GM12878 (cell line): ENCODE results near the gene PLPP7. TPM values are rescaled to one million over a fixed set of nuclear protein-coding genes. Genes with fewer than 3 reads are reported as not detected.
A peak's percentile ranks its signal among the peaks of the same experiment; 100 is the strongest.

ENCODE experiments used
- ATAC-seq: fragments of 200-7000 bp; cut with Tn5 transposase; 3 replicates; pipeline ENCODE4 v1.9.1; 2020; ENCODE audit warnings: mild to moderate bottlenecking, moderate library complexity
- BruUV-seq: library from RNA; stranded (reverse); fragments of 400-500 nt; replicated peaks from 2 replicates; lab custom pipeline; 2021; lab: Mats Ljungman, UMichigan
- CTCF ChIA-PET: fragments of 300-600 bp; sonication (Branson Sonifier 250); formaldehyde crosslinking; extraction: SDS; loops from one replicate; lab custom pipeline; 2021; ENCODE audit warnings: inconsistent platforms; lab: Yijun Ruan, JAX
- POLR2A ChIA-PET: fragments of 350-600 bp; formaldehyde crosslinking; extraction: SDS; loops from one replicate; lab custom pipeline; 2021; ENCODE audit warnings: inconsistent platforms; lab: Charles Lee
- RAD21 ChIA-PET: fragments of 300-600 bp; sonication (Branson Sonifier 250); formaldehyde crosslinking; loops from one replicate; lab custom pipeline; 2023; ENCODE audit warnings: antibody characterized with exemption; ENCODE audit not compliant: unreplicated experiment; lab: Charles Lee
- SMC1A ChIA-PET: fragments of 300-600 bp; sonication (Branson Sonifier 250); formaldehyde crosslinking; loops from one replicate; lab custom pipeline; 2023; ENCODE audit not compliant: unreplicated experiment, uncharacterized antibody; lab: Charles Lee
- DNase-seq: peaks from one replicate; pipeline ENCODE4 v3.0.0-alpha.2; 2011; ENCODE audit warnings: low read depth, low spot score
- FAIRE-seq: peaks from 3 replicates; lab custom pipeline; 2011; peaks lifted over from hg19 to GRCh38; lab: Jason Lieb, UNC
- H2AFZ ChIP-seq: 2 replicates; pipeline ENCODE4 v1.6.0; 2011; ENCODE audit warnings: low read depth, low read length, control low read depth; ENCODE audit not compliant: control insufficient read depth
- H3K27ac ChIP-seq: 2 replicates; pipeline ENCODE4 v1.5.1; 2011; ENCODE audit warnings: control low read depth; ENCODE audit not compliant: control insufficient read depth, insufficient read depth
- H3K27me3 ChIP-seq, 2 experiments: replicated peaks in 1 of 2; 2 replicates each; pipeline versions ENCODE4 v1.6.0 to v1.6.1; 2011; ENCODE audit warnings: low read length in 1 of 2; ENCODE audit not compliant: control insufficient read depth in 2 of 2, insufficient read depth in 2 of 2
- H3K36me3 ChIP-seq, 2 experiments: 2 replicates each; pipeline ENCODE4 v1.5.1; 2011; ENCODE audit warnings: low read length in 1 of 2; ENCODE audit not compliant: control insufficient read depth in 2 of 2, insufficient read depth in 2 of 2
- H3K4me1 ChIP-seq: 2 replicates; pipeline ENCODE4 v1.6.1; 2011; ENCODE audit warnings: mild to moderate bottlenecking, low read length, moderate library complexity, mixed read lengths; ENCODE audit not compliant: control insufficient read depth, insufficient read depth
- H3K4me2 ChIP-seq: 2 replicates; pipeline ENCODE4 v1.6.0; 2011; ENCODE audit warnings: control low read depth; ENCODE audit not compliant: control insufficient read depth, insufficient read depth
- H3K4me3 ChIP-seq: fragments of 200-600 bp; sonication (generic); 2 replicates; pipeline ENCODE4 v1.5.1; 2016
- H3K79me2 ChIP-seq: 2 replicates; pipeline ENCODE4 v1.6.0; 2011; ENCODE audit warnings: low read length; ENCODE audit not compliant: control insufficient read depth, insufficient read depth
- H3K9ac ChIP-seq: 2 replicates; pipeline ENCODE4 v1.8.0; 2011; ENCODE audit warnings: low read length, control low read depth, mixed read lengths; ENCODE audit not compliant: control insufficient read depth, insufficient read depth
- H3K9me3 ChIP-seq: replicated peaks from 3 replicates; pipeline ENCODE4 v1.5.1; 2011; ENCODE audit warnings: mild to moderate bottlenecking, low read length; ENCODE audit not compliant: control insufficient read depth, insufficient read depth
- H4K20me1 ChIP-seq: 2 replicates; pipeline ENCODE4 v1.6.0; 2011; ENCODE audit not compliant: control insufficient read depth, insufficient read depth
- BHLHE40 ChIP-seq, 2 experiments: fragments of 450-650 bp in 1 of 2; IDR thresholded peaks; 2 replicates each; pipeline ENCODE4 v1.6.1; 2011 to 2017; ENCODE audit warnings: low read depth in 2 of 2, borderline replicate concordance in 1 of 2, improper control_type of control experiment in 1 of 2, low read length in 1 of 2, mild to moderate bottlenecking in 1 of 2
- CBX5 ChIP-seq: sonication (generic); IDR thresholded peaks from 2 replicates; pipeline ENCODE4 v1.6.1; 2016; ENCODE audit warnings: low read depth, moderate library complexity, mild to moderate bottlenecking, inconsistent platforms
- CHD4 ChIP-seq: fragments of 200-600 bp; sonication (generic); IDR thresholded peaks from 2 replicates; pipeline ENCODE4 v1.6.1; 2016; ENCODE audit warnings: mild to moderate bottlenecking
- FOS ChIP-seq: IDR thresholded peaks from 3 replicates; pipeline ENCODE4 v1.6.1; 2011; ENCODE audit warnings: borderline replicate concordance; ENCODE audit not compliant: insufficient read length; ENCODE audit errors: extremely low read depth
- HDGF ChIP-seq: fragments of 450-650 bp; IDR thresholded peaks from 2 replicates; pipeline ENCODE4 v1.6.1; 2016; ENCODE audit warnings: antibody characterized with exemption
- KAT2A ChIP-seq: conservative IDR thresholded peaks from 2 replicates; pipeline ENCODE4 v1.6.1; 2011; ENCODE audit warnings: low read depth, low read length; ENCODE audit not compliant: control insufficient read depth
- NFYB ChIP-seq: IDR thresholded peaks from 2 replicates; pipeline ENCODE4 v1.6.1; 2011; ENCODE audit warnings: low read depth, mild to moderate bottlenecking, low read length, improper control_type of control experiment, moderate library complexity; ENCODE audit not compliant: insufficient read depth
- NR2C1 ChIP-seq: fragments of 450-650 bp; IDR thresholded peaks from 2 replicates; pipeline ENCODE4 v1.6.1; 2017; ENCODE audit warnings: antibody characterized with exemption, mild to moderate bottlenecking, moderate library complexity
- PAX5 ChIP-seq: IDR thresholded peaks from 2 replicates; pipeline ENCODE4 v1.6.1; 2011; ENCODE audit warnings: low read depth, low read length, borderline replicate concordance
- SMARCA5 ChIP-seq: fragments of 450-650 bp; IDR thresholded peaks from 2 replicates; pipeline ENCODE4 v1.6.1; 2017; ENCODE audit warnings: mild to moderate bottlenecking
- SPI1 ChIP-seq: IDR thresholded peaks from 2 replicates; pipeline ENCODE4 v1.6.1; 2011; ENCODE audit warnings: low read depth, mild to moderate bottlenecking, low read length, moderate library complexity, borderline replicate concordance; ENCODE audit not compliant: insufficient read depth
- TAF1 ChIP-seq: IDR thresholded peaks from 2 replicates; pipeline ENCODE4 v1.6.1; 2011; ENCODE audit warnings: mild to moderate bottlenecking, low read depth, low read length, borderline replicate concordance
- ZBED1 ChIP-seq: IDR thresholded peaks from 2 replicates; pipeline ENCODE4 v1.6.1; 2016; ENCODE audit warnings: borderline replicate concordance
- ZNF207 ChIP-seq: fragments of 450-650 bp; IDR thresholded peaks from 2 replicates; pipeline ENCODE4 v1.6.1; 2014; ENCODE audit warnings: antibody characterized with exemption, mild to moderate bottlenecking, borderline replicate concordance
- WGBS: methylation state at CpG from one replicate; pipeline ENCODE4 v1.1.6; 2016; ENCODE audit warnings: low lambda C conversion rate; ENCODE audit not compliant: insufficient replicate concordance, insufficient coverage; ENCODE audit errors: missing lambda C conversion rate; 5-methylcytosine and 5-hydroxymethylcytosine counted together
- in situ Hi-C: fragments of 300-500 bp; cut with MboI; formaldehyde crosslinking; loops from 9 replicates; pipeline ENCODE4 v1.14.3; 2018; ENCODE audit warnings: mixed read lengths
- intact Hi-C: fragments of 100-400 bp; cut with micrococcal nuclease; formaldehyde crosslinking; loops from one replicate; pipeline ENCODE4 v1.14.2; 2022; ENCODE audit not compliant: unreplicated experiment
- polyA plus RNA-seq, 11 experiments: library from polyadenylated mRNA; depleted of rRNA in 4 of 11; unstranded in 6 of 11; stranded (reverse) in 5 of 11; fragments of >200 nt; fragmentation: Nextera tagmentation in 4 of 11; fragmentation: Illumina TruSeq in 1 of 11; extraction: Ambion mirVana in 4 of 11; extraction: Trizol in 1 of 11; gene quantifications; 1 replicate in 1 of 11; 2 replicates in 10 of 11; pipeline versions ENCODE4 v1.2.1 to v1.2.3, GENCODE V29; 2011 to 2016; ENCODE audit warnings: inconsistent platforms in 2 of 11, missing spikeins in 2 of 11, low read depth in 1 of 11
- total RNA-seq, 4 experiments: library from RNA; depleted of rRNA in 3 of 4; stranded (reverse); fragments of >200 nt in 3 of 4; fragmentation: Illumina TruSeq in 1 of 4; extraction: Trizol in 1 of 4; gene quantifications; 2 replicates each; pipeline versions ENCODE4 v1.2.1 to v1.2.3, GENCODE V29; 2013 to 2021
- TF ChIP-seq, protein P1 (sequence below): IDR thresholded peaks from 2 replicates; pipeline ENCODE4 v1.6.1; 2012; ENCODE audit warnings: low read depth, low read length, improper control_type of control experiment
- TF ChIP-seq, protein P2 (sequence below): fragments of 450-650 bp; IDR thresholded peaks from 2 replicates; pipeline ENCODE4 v1.6.1; 2017; ENCODE audit warnings: antibody characterized with exemption, mild to moderate bottlenecking, moderate library complexity

PLPP7 gene
- total and polyA plus RNA-seq, 10 of the 15 experiments (the other 5 are each of a cell fraction or from before 2014, with no cell fraction given): 0.05 to 1.0 (median 0.40) TPM; not detected in 3

GRCh38 chr9:131277910-131278701, 11.4 kb upstream of the PLPP7 start:
- Histone ChIP-seq H3K9ac (no peak overlapping the region), H3K27ac (no peak overlapping the region), H3K4me3 (peak overlapping the region; percentile 99; the same call in 1 of the 2 replicates), H3K9me3 (no peaks in the 10 kb centered on the region), H3K79me2 (peaks cover 41% of the 10 kb centered on the region), H3K4me2 (peak overlapping the region; percentile 77; the same call in 1 of the 2 replicates), H2AFZ (peak overlapping the region; percentile 40), H3K36me3 (no peaks in the 10 kb centered on the region), H4K20me1 (no peaks in the 10 kb centered on the region), H3K4me1 (peaks cover 9% of the 10 kb centered on the region; the same call in 1 of the 2 replicates), H3K27me3 (peaks cover 5 to 6% of the 10 kb centered on the region in 2 experiments; a peak in 3 of 4 replicates)
- FAIRE-seq: peak; percentile 62
- ATAC-seq: peak; percentile 37
- ChIA-PET SMC1A (interaction anchor here (1.1 to 1.5 kb wide), 3 partner anchors 15 to 98 kb away, joined by 3 read pairs; no protein-coding TSS in a partner anchor), POLR2A (interaction anchor here (0.6 to 1.4 kb wide), 5 partner anchors 8 to 119 kb away, joined by 3 to 6 read pairs (median 3); no protein-coding TSS in a partner anchor), RAD21 (interaction anchor here (1.2 to 1.6 kb wide), 3 partner anchors 29 to 97 kb away, joined by 4 to 5 read pairs (median 5); no protein-coding TSS in a partner anchor), CTCF (interaction anchor here (0.8 to 2.4 kb wide), 4 partner anchors 22 to 99 kb away, joined by 3 to 10 read pairs (median 8); no protein-coding TSS in a partner anchor)
- intact Hi-C loops: no loop called here
- in situ Hi-C loops: no loop called here
- WGBS: 24% methylated on average over 22 of the region's 59 CpGs
- no TSS peak for BruUV-seq
- DNase-seq: no peak
- TF ChIP-seq, protein P1, sequence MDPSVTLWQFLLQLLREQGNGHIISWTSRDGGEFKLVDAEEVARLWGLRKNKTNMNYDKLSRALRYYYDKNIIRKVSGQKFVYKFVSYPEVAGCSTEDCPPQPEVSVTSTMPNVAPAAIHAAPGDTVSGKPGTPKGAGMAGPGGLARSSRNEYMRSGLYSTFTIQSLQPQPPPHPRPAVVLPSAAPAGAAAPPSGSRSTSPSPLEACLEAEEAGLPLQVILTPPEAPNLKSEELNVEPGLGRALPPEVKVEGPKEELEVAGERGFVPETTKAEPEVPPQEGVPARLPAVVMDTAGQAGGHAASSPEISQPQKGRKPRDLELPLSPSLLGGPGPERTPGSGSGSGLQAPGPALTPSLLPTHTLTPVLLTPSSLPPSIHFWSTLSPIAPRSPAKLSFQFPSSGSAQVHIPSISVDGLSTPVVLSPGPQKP: 0 out of 2 replicates have a peak, but pooled peaks have one; percentile 17
- TF ChIP-seq CBX5: no peak
- TF ChIP-seq BHLHE40 (IDR thresholded peaks at IDR 0.05; ENCODE audit: borderline replicate concordance in 1 of 2, low read depth in 2 of 2, low read length in 1 of 2): no peak
- no peak for TF ChIP-seq KAT2A
- TF ChIP-seq, protein P2, sequence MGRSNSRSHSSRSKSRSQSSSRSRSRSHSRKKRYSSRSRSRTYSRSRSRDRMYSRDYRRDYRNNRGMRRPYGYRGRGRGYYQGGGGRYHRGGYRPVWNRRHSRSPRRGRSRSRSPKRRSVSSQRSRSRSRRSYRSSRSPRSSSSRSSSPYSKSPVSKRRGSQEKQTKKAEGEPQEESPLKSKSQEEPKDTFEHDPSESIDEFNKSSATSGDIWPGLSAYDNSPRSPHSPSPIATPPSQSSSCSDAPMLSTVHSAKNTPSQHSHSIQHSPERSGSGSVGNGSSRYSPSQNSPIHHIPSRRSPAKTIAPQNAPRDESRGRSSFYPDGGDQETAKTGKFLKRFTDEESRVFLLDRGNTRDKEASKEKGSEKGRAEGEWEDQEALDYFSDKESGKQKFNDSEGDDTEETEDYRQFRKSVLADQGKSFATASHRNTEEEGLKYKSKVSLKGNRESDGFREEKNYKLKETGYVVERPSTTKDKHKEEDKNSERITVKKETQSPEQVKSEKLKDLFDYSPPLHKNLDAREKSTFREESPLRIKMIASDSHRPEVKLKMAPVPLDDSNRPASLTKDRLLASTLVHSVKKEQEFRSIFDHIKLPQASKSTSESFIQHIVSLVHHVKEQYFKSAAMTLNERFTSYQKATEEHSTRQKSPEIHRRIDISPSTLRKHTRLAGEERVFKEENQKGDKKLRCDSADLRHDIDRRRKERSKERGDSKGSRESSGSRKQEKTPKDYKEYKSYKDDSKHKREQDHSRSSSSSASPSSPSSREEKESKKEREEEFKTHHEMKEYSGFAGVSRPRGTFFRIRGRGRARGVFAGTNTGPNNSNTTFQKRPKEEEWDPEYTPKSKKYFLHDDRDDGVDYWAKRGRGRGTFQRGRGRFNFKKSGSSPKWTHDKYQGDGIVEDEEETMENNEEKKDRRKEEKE: no peak
- no peak for TF ChIP-seq CHD4
- TF ChIP-seq NR2C1: peak; percentile 87
- no peak for TF ChIP-seq PAX5
- no peak for TF ChIP-seq ZBED1
- no peak for TF ChIP-seq SPI1
- TF ChIP-seq HDGF: 0 out of 2 replicates have a peak, but pooled peaks have one; percentile 20
- 0 out of 2 replicates have a peak, but pooled peaks have one; percentile 2 for TF ChIP-seq SMARCA5
- TF ChIP-seq FOS: no peak
- no peak for TF ChIP-seq TAF1
- TF ChIP-seq NFYB: no peak
- TF ChIP-seq ZNF207: no peak
